ENCODE data around the gene WASF2.
"Not testable (repeated sequence)": the region's sequence is repeated elsewhere in the genome, so short reads cannot be mapped to it uniquely, and the experiment has no call there.

The WASF2 gene

DNA sequence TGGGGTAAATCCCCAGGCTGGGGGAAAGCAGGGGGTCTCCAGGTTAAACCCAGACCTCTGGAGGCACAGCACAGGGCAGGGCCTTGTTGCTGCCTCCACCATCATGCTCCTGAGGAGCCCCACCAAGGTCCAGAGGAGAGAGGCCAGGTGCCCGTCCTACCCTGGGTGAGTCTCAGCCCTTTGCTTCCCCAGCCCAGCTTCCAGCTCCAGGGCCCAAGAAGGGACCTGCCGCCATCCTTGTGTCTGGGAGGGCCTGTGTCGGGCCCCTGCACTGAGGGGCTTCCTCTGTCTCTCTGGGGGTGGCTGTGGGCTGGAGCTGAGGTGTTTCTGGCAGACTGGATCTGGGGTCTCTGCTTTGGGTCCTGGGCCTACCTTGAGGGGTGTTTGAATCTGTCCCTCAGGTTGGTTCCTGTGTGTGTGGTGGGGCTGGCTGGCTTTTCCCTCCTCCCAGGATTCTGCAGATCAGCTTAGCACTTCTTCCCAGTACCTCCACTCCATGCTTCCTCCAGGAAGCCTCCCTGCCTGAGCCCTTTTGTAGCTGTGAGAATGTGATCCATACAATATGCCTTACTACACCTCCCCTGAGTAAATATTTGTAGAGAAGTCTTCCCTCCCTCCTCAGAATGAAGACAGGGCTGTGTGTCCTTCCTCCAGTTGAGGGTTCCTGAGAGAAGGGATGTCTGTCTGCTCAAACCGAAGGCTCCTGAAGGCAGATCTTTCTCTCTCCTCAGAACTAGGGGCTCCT is 91.4 kb downstream of the WASF2 start:
- no peak for DNase-seq (ENCODE audit: low read depth, low spot score)

DNA sequence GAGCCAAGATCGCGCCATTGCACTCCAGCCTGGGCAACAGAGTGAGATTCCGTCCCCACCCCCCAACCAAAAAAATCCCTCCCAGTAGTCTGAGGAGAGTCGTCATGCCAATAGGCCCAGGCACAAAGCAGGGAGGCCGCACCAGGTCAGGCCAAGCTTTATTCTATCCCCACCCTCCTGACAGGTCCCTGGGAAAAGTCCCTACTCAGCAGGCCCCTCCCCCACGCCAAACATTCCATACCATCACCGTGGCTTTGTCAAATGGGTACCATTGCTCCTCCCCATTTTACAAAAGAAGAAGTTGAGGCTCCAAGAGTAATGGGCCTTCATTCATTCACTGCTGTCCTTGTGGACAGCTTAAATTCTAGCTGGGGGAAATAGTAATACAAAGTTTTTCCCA is 92.2 kb downstream of the WASF2 start:
- DNase-seq (ENCODE audit: low read depth, low spot score): no peak

DNA sequence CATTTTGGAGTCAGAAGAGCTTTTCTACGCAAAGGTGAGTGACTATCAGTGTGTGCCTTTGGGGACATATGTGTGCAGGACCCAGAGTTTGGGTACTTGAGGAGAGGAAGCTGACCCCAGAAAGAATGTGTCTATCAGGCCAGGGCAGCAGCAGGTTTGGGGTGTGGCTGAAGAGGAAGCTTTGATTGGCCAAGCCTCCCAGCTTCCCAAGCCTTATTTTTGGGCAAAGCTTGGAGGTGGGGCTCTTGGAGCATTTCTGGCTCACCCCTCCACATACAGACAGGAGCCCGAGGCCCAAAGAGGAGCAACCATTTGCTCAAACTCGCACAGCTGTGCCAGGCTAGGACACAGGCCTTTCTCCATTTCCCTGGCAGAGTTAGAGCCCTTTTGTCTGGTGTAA is 92.9 kb downstream of the WASF2 start:
- DNase-seq (ENCODE audit: low read depth, low spot score): no peak

DNA sequence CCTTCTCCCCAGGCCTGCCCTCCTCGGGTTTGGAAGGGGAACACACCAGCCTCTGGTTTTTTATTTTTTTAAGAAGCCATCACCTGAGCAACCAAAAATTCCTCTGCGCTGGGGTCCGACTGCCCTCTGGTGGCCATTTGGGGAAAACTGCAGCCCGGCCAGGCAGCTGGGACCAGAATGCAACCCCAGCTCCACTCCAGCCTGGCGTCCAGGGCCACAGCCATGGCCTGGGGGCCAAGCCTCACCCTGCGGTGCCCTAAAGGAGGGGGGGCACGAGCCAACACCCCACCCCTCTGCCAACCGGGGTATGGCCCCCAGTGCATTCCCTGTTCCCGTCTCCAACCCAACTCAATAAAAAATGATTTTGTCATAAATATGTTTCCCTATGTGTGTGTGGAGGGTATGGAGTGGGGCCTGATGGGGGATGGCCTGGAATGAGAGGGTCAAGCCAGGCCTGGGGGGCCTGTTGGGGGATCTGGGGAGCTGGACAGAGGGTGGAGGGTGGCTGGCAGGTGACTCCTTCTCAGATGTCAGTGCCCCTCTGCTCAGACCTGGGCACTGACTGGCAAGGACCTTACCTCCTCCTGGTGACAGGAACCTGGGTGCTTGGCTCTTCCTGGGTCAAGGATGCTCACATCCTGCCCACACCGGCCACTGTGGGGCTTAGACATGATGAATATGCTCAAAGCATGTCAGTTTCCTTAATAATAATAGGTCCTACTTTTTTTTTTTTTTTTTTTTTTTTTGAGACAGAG is 94.3 kb downstream of the WASF2 start:
- no peak for DNase-seq (ENCODE audit: low read depth, low spot score)

DNA sequence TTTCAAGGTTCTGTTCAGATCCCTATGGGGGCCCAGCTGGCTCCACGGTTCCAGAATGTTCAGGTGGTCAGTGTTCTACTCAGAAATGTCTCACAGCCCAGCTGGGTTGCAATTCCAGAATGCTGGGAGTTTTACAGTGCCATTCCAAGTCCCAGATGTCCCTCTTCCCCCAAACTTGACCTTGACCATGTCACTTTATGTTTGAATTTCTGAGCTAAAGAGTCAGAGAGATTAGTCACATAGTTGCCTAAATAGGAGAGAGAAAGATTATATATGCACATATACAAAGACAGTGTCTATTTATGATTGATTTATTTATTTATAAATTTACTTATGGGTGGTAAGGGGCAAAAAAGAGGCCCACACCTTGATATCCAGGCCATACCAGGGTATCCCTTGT is 95.0 kb downstream of the WASF2 start:
- no peak for DNase-seq (ENCODE audit: low read depth, low spot score)

DNA sequence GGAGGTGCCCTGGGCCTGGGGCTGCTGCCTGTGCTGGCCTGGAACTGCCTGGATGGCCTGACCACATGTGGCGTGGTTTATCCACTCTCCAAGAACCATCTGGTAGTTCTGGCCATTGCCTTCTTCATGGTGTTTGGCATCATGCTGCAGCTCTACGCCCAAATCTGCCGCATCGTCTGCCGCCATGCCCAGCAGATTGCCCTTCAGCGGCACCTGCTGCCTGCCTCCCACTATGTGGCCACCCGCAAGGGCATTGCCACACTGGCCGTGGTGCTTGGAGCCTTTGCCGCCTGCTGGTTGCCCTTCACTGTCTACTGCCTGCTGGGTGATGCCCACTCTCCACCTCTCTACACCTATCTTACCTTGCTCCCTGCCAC is 95.7 kb downstream of the WASF2 start:
- no peak for DNase-seq (ENCODE audit: low read depth, low spot score)

DNA sequence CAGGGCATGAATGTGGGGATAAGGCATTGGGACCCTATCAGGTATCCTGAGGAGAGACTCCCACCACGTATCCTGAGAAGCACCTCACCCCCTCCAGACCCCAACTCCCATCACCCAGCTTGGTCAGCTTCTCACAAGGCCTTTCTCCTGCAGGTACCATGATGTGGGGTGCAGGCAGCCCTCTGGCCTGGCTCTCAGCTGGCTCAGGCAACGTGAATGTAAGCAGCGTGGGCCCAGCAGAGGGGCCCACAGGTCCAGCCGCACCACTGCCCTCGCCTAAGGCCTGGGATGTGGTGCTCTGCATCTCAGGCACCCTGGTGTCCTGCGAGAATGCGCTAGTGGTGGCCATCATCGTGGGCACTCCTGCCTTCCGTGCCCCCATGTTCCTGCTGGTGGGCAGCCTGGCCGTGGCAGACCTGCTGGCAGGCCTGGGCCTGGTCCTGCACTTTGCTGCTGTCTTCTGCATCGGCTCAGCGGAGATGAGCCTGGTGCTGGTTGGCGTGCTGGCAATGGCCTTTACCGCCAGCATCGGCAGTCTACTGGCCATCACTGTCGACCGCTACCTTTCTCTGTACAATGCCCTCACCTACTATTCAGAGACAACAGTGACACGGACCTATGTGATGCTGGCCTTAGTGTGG is 96.2 kb downstream of the WASF2 start:
- no peak for DNase-seq (ENCODE audit: low read depth, low spot score)

DNA sequence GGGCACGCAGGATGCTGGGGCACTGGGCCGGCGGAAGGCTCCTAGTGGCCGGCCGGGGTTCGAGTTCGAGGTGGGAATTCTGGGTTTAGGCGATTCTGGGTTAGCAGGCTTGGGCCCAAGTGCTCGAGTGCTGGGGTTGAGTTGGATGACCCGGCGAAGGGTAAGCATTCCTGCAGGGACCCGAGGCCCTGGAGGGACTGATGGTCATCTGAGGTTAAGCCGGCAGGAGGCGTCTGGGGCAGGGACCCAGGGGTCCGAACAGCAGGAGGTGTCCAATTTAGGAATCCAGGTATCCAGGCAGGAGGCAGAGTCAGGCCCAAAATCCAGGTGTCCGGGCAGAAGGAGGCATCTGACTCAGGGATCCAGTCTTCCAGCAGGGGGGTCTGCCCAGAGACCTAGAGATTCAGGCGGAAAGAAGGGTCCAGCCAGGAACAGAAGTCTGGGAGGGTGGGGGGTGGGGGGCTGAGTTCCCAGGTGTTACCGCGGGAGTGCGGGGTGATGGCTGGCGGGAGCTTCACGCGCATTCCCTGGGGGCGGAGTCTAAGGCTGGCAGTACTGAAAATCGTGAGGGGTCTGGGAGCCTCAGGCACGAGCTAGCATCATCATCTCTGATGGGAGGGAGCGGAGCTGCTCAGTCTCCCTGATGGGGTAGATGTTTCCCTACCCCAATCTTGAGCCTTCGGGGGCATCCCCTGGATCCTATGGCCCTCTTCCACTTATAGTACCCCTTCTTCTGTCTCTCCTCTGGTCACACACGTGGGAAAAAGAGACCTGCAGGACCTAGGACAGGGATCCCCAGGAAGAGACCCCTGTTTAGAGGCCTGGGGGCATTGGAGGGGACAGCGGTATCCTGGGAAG is 97.0 kb downstream of the WASF2 start:
- DNase-seq (ENCODE audit: low read depth, low spot score): no peak

DNA sequence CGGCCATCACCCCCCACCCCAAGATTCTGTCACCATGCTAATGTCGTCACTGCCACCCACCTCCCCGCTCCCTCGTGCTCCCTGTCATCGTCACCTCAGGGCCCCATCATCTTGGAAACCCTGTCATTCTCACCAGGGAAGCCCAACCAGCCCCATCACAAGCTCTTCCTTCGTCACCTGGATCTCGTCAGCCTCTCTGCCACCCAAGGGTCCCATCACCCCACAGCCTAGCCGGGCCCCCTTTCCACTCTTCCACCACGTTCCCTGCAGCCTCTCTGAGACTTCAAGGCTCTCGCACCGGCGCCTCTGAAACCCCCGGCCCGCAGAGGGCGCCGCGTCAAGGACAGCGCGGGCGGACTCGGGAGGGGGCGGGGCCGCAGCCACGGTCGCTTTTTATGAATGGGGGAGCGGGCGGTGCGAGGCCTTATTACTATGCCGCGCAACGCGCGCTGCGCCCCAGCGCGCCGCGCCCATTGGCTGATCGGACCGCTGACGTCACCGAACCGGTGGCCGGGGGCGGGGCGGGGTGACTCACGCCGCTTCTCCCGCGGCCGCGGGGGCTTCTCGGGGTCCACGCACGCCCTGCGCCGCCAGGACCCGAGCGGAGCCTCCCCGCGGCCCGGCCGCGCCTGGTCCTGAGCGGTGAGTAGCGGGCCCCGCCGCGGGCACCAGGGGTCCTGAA is 97.7 kb downstream of the WASF2 start, which contains the start of gene GPR3:
TSS of gene GPR3 (plus strand) at position 527 of the 682 bp plus-strand sequence. CDS start 1,177 bp downstream, outside the sequence.
- DNase-seq (ENCODE audit: low read depth, low spot score): peak; percentile 66

DNA sequence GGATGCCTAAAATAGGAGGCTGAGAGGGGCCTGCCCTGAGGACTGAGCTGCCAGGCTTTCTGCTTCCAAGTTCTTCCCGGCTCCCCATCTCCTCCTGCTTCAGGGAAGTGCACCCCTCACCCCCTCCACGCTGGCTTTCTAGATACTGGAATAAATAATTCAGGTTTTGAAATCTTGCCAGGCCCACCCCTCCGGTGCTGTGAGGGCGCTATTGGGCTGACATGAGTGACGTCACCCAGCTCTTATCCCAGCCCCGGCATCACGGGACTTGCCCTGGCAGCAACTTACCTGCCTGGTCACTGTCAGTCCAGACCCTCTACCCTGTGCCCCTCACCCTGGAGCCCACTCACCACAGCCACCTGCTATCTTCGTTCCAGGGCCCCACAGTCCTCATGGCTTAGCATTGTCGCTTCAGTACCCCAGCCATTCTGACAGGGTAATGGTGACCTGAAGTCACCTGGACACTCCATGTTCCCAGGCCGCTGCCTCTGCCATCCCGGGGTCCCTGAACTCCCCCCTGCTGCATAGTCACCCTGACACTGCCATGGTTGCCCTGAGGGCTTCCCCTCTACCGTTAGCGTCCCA is 98.4 kb downstream of the WASF2 start:
- no peak for DNase-seq (ENCODE audit: low read depth, low spot score)

DNA sequence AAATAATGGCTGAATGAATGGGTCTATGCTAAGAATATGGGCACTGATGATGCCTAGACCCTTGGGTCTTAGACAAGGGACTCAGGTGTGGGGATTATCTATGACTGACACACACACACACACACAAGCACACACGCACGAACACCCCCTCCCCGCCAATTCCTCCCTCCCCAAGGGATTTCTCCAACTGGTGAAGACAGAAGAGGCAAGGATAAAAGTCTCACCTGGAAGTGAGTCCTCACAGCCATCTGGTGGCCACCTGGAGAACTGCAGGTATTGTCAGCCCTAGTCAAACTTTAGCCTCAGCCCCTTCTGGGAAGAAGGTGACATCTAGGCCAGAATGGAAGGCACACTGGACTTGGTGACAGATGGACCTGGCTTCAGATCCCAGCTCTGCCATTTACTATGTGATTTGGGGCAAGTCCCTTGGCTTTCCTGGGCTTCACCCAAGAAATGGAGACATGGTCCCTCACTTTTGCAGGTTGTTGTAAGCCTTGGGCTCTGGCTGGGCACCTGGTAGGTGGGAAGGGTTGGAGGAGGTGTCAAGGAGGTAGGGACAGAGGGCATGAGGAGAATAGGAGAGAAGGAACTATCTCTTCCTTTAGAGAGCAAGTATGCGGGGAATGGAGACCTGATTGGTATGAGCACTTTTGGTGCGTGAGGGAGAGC is 101.5 kb downstream of the WASF2 start:
- no peak for DNase-seq (ENCODE audit: low read depth, low spot score)

DNA sequence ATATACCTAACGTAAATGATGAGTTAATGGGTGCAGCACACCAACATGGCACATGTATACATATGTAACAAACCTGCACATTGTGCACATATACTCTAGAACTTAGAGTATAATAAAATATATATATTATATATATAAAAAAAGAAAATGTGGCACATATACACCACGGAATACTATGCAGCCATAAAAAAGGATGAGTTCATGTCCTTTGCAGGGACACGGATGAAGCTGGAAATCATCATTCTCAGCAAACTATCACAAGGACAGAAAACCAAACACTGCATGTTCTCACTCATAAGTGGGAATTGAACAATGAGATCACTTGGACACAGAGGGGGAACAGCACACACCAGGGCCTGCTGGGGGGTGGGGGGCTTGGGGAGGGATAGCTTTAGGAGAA is 105.2 kb downstream of the WASF2 start:
- not testable (repeated sequence) for DNase-seq (ENCODE audit: low read depth, low spot score)

DNA sequence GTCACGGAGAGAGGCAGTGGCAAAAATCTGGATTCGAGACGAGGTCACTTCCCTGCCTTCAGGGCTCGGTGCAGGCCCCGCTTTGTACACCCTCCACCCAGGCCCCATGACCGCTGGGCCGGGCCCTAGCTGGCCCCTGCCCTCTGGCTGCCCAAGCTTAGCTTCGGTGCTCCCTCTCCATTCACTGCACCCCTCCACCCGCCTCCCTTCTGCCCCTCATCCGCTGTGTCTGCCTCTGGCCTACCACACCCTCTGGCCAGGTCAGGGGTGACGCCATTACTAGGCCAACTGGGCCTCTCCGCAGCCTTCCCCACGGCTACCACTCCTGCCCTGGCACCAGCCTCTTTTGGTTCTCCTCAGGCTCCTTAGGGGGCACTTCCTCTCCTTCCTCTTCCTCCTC is 106.3 kb downstream of the WASF2 start:
- DNase-seq (ENCODE audit: low read depth, low spot score): no peak

DNA sequence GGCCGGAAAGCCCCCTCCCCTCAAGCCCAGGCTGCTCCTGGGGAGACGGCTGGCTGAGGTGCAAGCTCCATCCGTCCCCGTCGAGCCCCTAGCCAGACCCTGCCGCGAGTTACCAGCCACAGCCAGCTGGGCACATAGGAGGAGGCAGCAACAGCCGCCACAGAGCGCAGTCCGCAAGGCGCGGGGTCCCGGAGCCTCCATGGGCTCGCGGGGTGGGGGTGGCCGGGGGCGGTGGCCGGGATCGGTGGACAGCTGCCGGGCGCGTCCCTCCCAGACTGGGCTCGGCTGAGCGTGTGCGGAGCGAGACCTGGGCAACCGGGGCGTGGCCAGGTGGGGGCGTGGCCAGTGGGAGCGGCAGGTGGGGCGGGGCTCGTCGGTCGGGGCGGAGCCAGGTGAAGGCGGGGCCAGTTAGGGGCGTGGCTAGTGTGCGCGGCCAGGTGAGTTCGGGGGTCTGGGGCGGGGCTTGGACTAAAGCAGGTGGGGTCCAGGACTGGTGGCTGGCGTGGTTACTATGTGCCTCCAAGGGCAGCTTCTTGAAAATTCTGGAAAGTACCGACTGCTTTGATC is 106.8 kb downstream of the WASF2 start, which contains the start of gene CD164L2:
TSS of gene CD164L2 (minus strand) at position 295 of the 567 bp plus-strand sequence. CDS start at position 201, 94 bp downstream.
- DNase-seq (ENCODE audit: low read depth, low spot score): no peak

DNA sequence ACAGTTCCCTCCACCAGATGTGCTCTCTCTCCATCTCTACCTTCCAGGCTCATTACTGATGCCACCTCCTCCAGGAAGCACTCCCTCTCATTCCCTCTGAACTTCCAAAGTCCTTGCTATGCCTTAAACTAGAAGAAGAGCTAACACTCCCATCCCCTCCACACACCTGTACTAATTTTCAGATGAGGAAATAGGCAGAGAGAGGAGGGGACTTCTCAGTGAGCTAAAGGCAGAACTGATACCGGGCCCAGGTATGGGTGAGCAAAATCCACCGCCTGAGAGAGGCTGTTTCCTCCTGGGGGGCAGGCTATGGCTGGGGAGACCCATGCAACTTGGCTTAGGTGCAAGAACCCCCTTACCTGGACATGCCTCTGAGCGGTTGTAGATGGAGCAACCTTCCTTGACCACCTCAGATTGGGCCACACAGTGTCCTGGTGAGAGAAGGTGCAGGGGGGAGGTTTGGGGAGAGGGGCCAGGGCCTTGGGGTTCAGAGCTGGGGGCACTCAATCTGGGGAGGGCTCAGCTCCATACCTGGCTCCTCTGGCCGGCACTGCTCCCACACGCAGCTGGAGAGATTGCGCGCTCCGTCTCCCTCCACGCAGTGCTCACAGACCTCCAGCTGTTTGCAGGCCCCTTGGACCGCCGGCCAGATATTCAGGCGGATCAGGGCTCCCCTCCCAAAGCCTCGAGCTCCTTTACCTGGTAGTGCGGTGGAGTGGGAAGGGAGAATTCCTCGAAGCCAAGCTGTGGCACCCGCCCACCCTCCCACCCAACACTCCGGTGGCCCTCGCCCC is 107.8 kb downstream of the WASF2 start:
- no peak for DNase-seq (ENCODE audit: low read depth, low spot score)

DNA sequence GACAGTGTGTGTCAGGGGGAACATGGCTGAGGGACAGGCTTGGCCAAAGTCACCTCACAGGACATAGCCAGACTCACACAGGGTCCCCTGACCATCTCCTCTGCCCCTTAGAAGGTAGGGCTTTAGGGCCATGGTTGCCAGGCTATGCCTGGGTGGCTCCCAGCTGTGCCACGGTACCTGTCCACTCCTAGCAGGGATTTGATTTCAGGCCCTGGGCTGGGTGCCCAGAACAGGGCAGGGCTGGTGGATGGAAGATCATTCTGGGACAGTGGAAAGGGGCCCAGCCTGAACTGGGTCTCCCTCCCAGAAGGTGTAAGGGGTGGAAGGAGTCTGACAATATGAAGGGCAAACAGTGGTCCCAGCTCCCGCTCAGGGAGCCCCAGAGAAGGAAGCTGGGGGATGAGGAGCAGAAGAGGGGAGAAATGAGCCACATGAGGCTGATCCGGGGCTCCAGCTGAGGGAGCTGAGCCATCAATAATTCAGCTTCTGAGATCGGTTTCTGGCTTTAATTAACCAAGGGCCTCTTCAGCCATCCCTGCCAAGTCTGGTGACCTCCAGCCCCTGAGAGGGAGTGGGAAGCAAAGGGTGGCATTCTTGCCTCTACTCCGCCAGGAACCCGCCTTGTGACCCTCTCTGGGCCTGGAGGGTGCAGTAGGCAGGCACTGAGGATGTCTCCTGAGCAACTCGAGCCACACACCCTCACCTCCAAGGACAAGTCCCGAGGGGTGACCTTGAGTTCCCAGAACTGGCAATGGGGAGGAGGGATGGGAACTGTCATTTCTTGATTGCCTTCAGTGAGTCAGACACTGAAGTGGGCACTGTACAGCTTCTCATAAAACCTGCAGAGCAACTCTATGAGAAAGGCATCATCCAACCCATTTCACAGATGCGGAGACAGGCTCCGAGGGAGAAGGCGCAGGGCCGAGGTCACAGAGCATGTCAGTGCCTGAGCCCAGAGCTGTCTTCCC is 108.9 kb downstream of the WASF2 start:
- DNase-seq (ENCODE audit: low read depth, low spot score): no peak

DNA sequence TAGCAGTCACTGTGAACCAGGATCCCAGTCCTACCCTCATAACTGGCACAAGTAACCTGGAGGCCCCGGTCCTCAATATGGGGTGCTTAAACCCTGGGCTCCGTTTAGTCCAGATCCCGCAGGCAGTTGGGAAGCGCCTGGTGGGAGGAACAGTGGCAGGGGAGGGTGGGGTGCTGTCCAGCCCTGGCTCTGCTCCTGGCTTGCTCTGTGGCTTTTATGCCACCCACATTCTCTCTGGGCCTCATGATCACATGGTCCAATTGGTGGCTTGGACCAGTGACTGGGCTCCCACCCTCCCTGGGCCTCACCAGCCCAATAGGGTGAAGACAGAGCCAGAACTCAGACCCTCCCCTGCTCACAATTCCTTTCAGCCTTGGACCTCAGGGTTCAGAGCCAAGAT is 109.7 kb downstream of the WASF2 start:
- no peak for DNase-seq (ENCODE audit: low read depth, low spot score)
